Peyer's patch (tissue), 4 donors: ENCODE results near the gene APAF1.

Experiments used
- CTCF ChIP-seq, 6 experiments: fragments of 450-650 bp in 4 of 6; fragments of 200-600 bp in 2 of 6; sonication (generic) in 1 of 6; IDR thresholded peaks; one replicate each; pipeline ENCODE4 v1.5.1; 2017 to 2019; ENCODE audit warnings: antibody characterized with exemption in 6 of 6, mild to moderate bottlenecking in 3 of 6, moderate library complexity in 1 of 6
- POLR2A ChIP-seq, 2 donors: fragments of 450-650 bp; IDR thresholded peaks; one replicate each; pipeline ENCODE4 v1.5.1; 2017; ENCODE audit warnings: antibody characterized with exemption in 2 of 2, mild to moderate bottlenecking in 2 of 2, moderate library complexity in 2 of 2

GRCh38 chr12:98701166-98701565 lies 56.1 kb downstream of the APAF1 start:
- no peak for TF ChIP-seq POLR2A (IDR thresholded peaks at IDR 0.05)
- TF ChIP-seq CTCF (IDR thresholded peaks at IDR 0.05): no peak
